ENCODE data around the gene TRAPPC3L.
A peak's percentile ranks its signal among the peaks of the same experiment; 100 is the strongest.

Gene TRAPPC3L

DNA sequence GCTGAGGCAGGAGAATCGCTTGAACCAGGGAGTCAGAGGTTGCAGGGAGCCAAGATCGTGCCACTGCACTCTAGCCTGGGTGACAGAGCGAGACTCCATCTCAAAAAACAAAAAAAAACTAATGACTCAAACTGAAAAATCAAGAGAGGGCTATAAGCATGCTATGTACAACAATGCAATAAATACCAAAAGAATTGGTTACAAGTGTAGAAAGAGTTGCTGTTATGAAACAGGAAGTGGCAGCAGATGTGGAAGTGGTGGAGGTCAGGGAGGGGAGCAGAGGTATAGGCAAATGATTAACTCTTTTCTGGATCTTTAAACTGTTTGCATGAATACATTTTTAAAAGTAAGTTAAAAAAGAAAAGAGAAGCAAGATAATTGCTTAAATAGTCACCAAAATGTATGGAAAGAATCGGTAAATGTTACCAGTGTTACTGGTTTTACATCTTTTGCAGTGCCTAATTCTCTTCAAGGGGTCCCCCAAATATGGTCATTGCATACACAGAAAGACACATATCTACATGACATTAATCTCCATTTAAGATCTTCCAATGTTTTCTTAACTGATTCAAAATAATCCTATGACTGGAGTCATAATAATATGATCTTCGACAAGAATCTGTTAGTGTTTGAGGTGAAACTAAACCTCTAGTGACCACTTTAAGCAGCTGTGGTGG lies 69.3 kb downstream of the TRAPPC3L start:
- H3K36me3 ChIP-seq (ENCODE audit: control insufficient read depth, insufficient read depth, low read length): no peaks in the 10 kb centered on the region
- no peaks in the 10 kb centered on the region for H3K9me3 ChIP-seq (ENCODE audit: control insufficient read depth, insufficient read depth, low read length)
- H3K9ac ChIP-seq (ENCODE audit: low read depth, low read length): no peak overlapping the region
- no peaks in the 10 kb centered on the region for H3K4me1 ChIP-seq (ENCODE audit: control insufficient read depth, insufficient read depth, low read length)
- no peaks in the 10 kb centered on the region for H3K27me3 ChIP-seq (ENCODE audit: control insufficient read depth, insufficient read depth, low read length)
- no peak overlapping the region for H3K4me3 ChIP-seq (ENCODE audit: low read depth, low read length)

- Histone ChIP-seq H3K9me3 (ENCODE audit: control insufficient read depth, insufficient read depth, low read length) (no peaks in the 10 kb centered on the region), H3K9ac (ENCODE audit: low read depth, low read length) (no peak overlapping the region), H3K36me3 (ENCODE audit: control insufficient read depth, insufficient read depth, low read length) (no peaks in the 10 kb centered on the region), H3K4me3 (ENCODE audit: low read depth, low read length) (no peak overlapping the region), H3K27me3 (ENCODE audit: control insufficient read depth, insufficient read depth, low read length) (no peaks in the 10 kb centered on the region), H3K4me1 (ENCODE audit: control insufficient read depth, insufficient read depth, low read length) (no peaks in the 10 kb centered on the region)
Observed at GRCh38 chr6:116475141-116475540, 70.3 kb downstream of the TRAPPC3L start.

- H3K4me3 ChIP-seq (ENCODE audit: low read depth, low read length): no peak overlapping the region
- H3K9ac ChIP-seq (ENCODE audit: low read depth, low read length): no peak overlapping the region
- no peaks in the 10 kb centered on the region for H3K27me3 ChIP-seq (ENCODE audit: control insufficient read depth, insufficient read depth, low read length)
- no peaks in the 10 kb centered on the region for H3K36me3 ChIP-seq (ENCODE audit: control insufficient read depth, insufficient read depth, low read length)
- no peaks in the 10 kb centered on the region for H3K4me1 ChIP-seq (ENCODE audit: control insufficient read depth, insufficient read depth, low read length)
- no peaks in the 10 kb centered on the region for H3K9me3 ChIP-seq (ENCODE audit: control insufficient read depth, insufficient read depth, low read length)
Observed at GRCh38 chr6:116472706-116473105, 72.8 kb downstream of the TRAPPC3L start.

- Histone ChIP-seq H3K9me3 (ENCODE audit: control insufficient read depth, insufficient read depth, low read length) (no peaks in the 10 kb centered on the region), H3K27me3 (ENCODE audit: control insufficient read depth, insufficient read depth, low read length) (no peaks in the 10 kb centered on the region), H3K9ac (ENCODE audit: low read depth, low read length) (no peak overlapping the region), H3K4me3 (ENCODE audit: low read depth, low read length) (no peak overlapping the region), H3K36me3 (ENCODE audit: control insufficient read depth, insufficient read depth, low read length) (no peaks in the 10 kb centered on the region), H3K4me1 (ENCODE audit: control insufficient read depth, insufficient read depth, low read length) (no peaks in the 10 kb centered on the region)
Observed at GRCh38 chr6:116471531-116471930, 74.0 kb downstream of the TRAPPC3L start.

DNA sequence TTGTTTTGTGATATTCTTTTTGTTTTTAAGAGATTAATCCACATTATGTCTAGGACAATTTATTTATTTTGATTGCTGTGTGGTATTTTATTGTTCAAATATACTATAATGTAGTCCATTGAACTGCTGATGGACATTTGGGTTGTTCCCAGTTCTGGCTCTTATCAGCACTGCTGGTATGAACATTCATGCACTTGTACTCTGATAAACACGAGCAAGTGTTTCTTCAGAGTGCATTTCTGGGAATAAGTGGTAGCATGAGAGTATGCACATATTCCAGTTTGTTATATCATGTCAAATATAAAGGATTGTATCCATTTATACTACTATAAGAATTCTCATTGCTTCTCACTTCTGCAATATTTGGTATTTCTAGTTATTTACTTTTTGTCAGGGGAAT lies 77.2 kb downstream of the TRAPPC3L start:
- H3K27me3 ChIP-seq (ENCODE audit: control insufficient read depth, insufficient read depth, low read length): peaks cover 10% of the 10 kb centered on the region
- peaks cover 5% of the 10 kb centered on the region for H3K4me1 ChIP-seq (ENCODE audit: control insufficient read depth, insufficient read depth, low read length)
- H3K9me3 ChIP-seq (ENCODE audit: control insufficient read depth, insufficient read depth, low read length): no peaks in the 10 kb centered on the region
- no peaks in the 10 kb centered on the region for H3K36me3 ChIP-seq (ENCODE audit: control insufficient read depth, insufficient read depth, low read length)
- no peak overlapping the region for H3K9ac ChIP-seq (ENCODE audit: low read depth, low read length)
- H3K4me3 ChIP-seq (ENCODE audit: low read depth, low read length): no peak overlapping the region

DNA sequence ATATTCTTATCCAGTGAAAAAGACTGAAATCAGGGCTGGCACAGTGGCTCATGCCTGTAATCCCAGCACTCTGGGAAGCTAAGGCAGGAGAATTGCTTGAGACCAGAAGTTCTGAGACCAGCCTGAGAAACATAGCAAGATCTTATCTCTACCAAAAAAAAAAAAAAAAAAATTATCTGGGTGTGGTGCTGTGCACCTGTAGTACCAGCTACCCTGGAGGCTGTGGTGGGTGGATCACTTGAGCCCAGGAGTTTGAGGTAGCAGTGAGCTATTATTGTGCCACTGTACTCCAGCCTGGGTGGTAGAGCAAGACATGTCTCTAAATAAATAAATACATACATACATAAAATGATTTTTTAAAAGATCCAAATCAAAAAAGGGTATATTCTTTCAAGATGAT lies 78.0 kb downstream of the TRAPPC3L start:
- no peak overlapping the region for H3K9ac ChIP-seq (ENCODE audit: low read depth, low read length)
- no peak overlapping the region for H3K4me3 ChIP-seq (ENCODE audit: low read depth, low read length)
- H3K4me1 ChIP-seq (ENCODE audit: control insufficient read depth, insufficient read depth, low read length): peaks cover 5% of the 10 kb centered on the region
- no peaks in the 10 kb centered on the region for H3K9me3 ChIP-seq (ENCODE audit: control insufficient read depth, insufficient read depth, low read length)
- H3K27me3 ChIP-seq (ENCODE audit: control insufficient read depth, insufficient read depth, low read length): peaks cover 17% of the 10 kb centered on the region
- H3K36me3 ChIP-seq (ENCODE audit: control insufficient read depth, insufficient read depth, low read length): no peaks in the 10 kb centered on the region

- Histone ChIP-seq H3K27me3 (ENCODE audit: control insufficient read depth, insufficient read depth, low read length) (peaks cover 22% of the 10 kb centered on the region), H3K9me3 (ENCODE audit: control insufficient read depth, insufficient read depth, low read length) (no peaks in the 10 kb centered on the region), H3K9ac (ENCODE audit: low read depth, low read length) (no peak overlapping the region), H3K4me1 (ENCODE audit: control insufficient read depth, insufficient read depth, low read length) (peaks cover 5% of the 10 kb centered on the region), H3K36me3 (ENCODE audit: control insufficient read depth, insufficient read depth, low read length) (no peaks in the 10 kb centered on the region), H3K4me3 (ENCODE audit: low read depth, low read length) (no peak overlapping the region)
Observed at GRCh38 chr6:116467096-116467495, 78.4 kb downstream of the TRAPPC3L start.

DNA sequence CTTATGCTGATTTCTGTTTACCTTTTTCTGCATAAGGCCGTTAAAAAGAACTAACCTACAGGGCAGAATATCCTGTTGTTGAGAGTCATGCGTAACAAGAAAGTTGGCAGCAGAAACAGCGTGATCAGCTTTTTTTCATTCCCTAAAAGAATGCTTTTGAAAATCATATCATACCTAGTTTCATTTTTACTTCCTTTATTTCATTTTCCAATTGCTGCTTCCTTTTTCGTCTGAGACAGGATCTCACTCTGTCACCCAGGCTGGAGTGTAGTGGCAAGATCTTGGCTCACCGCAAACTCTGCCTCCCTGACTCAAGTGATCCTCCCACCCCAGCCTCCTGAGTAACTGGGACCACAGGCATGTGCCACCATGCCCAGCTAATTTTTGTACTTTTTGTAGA lies 80.2 kb downstream of the TRAPPC3L start:
- no peaks in the 10 kb centered on the region for H3K9me3 ChIP-seq (ENCODE audit: control insufficient read depth, insufficient read depth, low read length)
- H3K36me3 ChIP-seq (ENCODE audit: control insufficient read depth, insufficient read depth, low read length): no peaks in the 10 kb centered on the region
- no peak overlapping the region for H3K4me3 ChIP-seq (ENCODE audit: low read depth, low read length)
- peaks cover 5% of the 10 kb centered on the region for H3K4me1 ChIP-seq (ENCODE audit: control insufficient read depth, insufficient read depth, low read length)
- H3K27me3 ChIP-seq (ENCODE audit: control insufficient read depth, insufficient read depth, low read length): peaks cover 40% of the 10 kb centered on the region
- H3K9ac ChIP-seq (ENCODE audit: low read depth, low read length): no peak overlapping the region

- H3K4me1 ChIP-seq (ENCODE audit: control insufficient read depth, insufficient read depth, low read length): peaks cover 5% of the 10 kb centered on the region
- H3K9ac ChIP-seq (ENCODE audit: low read depth, low read length): no peak overlapping the region
- peaks cover 57% of the 10 kb centered on the region for H3K27me3 ChIP-seq (ENCODE audit: control insufficient read depth, insufficient read depth, low read length)
- H3K36me3 ChIP-seq (ENCODE audit: control insufficient read depth, insufficient read depth, low read length): no peaks in the 10 kb centered on the region
- H3K9me3 ChIP-seq (ENCODE audit: control insufficient read depth, insufficient read depth, low read length): no peaks in the 10 kb centered on the region
- no peak overlapping the region for H3K4me3 ChIP-seq (ENCODE audit: low read depth, low read length)
Observed at GRCh38 chr6:116463301-116463700, 82.2 kb downstream of the TRAPPC3L start.

- Histone ChIP-seq H3K4me3 (ENCODE audit: low read depth, low read length) (peak overlapping the region; percentile 49), H3K27me3 (ENCODE audit: control insufficient read depth, insufficient read depth, low read length) (peaks cover 57% of the 10 kb centered on the region), H3K36me3 (ENCODE audit: control insufficient read depth, insufficient read depth, low read length) (no peaks in the 10 kb centered on the region), H3K9ac (ENCODE audit: low read depth, low read length) (peak overlapping the region; percentile 48), H3K9me3 (ENCODE audit: control insufficient read depth, insufficient read depth, low read length) (no peaks in the 10 kb centered on the region), H3K4me1 (ENCODE audit: control insufficient read depth, insufficient read depth, low read length) (peaks cover 5% of the 10 kb centered on the region)
Observed at GRCh38 chr6:116461932-116462885, 83.3 kb downstream of the TRAPPC3L start.

- H3K36me3 ChIP-seq (ENCODE audit: control insufficient read depth, insufficient read depth, low read length): no peaks in the 10 kb centered on the region
- no peaks in the 10 kb centered on the region for H3K9me3 ChIP-seq (ENCODE audit: control insufficient read depth, insufficient read depth, low read length)
- H3K9ac ChIP-seq (ENCODE audit: low read depth, low read length): peak within 1 kb of the TSS; percentile 48
- H3K4me3 ChIP-seq (ENCODE audit: low read depth, low read length): peak within 1 kb of the TSS; percentile 49
- H3K27me3 ChIP-seq (ENCODE audit: control insufficient read depth, insufficient read depth, low read length): peaks cover 57% of the 10 kb centered on the region
- peaks cover 5% of the 10 kb centered on the region for H3K4me1 ChIP-seq (ENCODE audit: control insufficient read depth, insufficient read depth, low read length)
Observed at GRCh38 chr6:116461331-116461931, 84.1 kb downstream of the TRAPPC3L start, which contains the start of gene CALHM6. CALHM6 (plus strand) TSS chr6:116461375; CDS start chr6:116461930, 555 bp downstream.

Data from iPS-15b (cell line).